NB4 (cell line): Measurements from ENCODE around the gene SLC41A3.

ENCODE experiments used
- CTCF ChIP-seq: IDR thresholded peaks from one replicate; pipeline ENCODE4 v1.5.1; 2012; ENCODE audit warnings: low read depth, low read length
- MAX ChIP-seq: IDR thresholded peaks from 2 replicates; pipeline ENCODE4 v1.6.1; 2011; ENCODE audit warnings: low read depth, low read length
- MYC ChIP-seq: IDR thresholded peaks from 2 replicates; pipeline ENCODE4 v1.6.1; 2011; ENCODE audit warnings: low read depth, low read length
- POLR2A ChIP-seq: IDR thresholded peaks from 2 replicates; pipeline ENCODE4 v1.6.1; 2011; ENCODE audit warnings: mild to moderate bottlenecking; ENCODE audit not compliant: insufficient read length; ENCODE audit errors: extremely low read depth

GRCh38 chr3:126129398-126129891 lies 45.5 kb upstream of the SLC41A3 start:
- TF ChIP-seq POLR2A (no peak), CTCF (no peak), MAX (no peak), MYC (no peak)
